SJCRH30 (cell line): ENCODE results near the gene HCAR3. TPM values are rescaled to one million over a fixed set of nuclear protein-coding genes. Genes with fewer than 3 reads are reported as not detected.
A peak's percentile ranks its signal among the peaks of the same experiment; 100 is the strongest.
"Not testable (repeated sequence)": the region's sequence is repeated elsewhere in the genome, so short reads cannot be mapped to it uniquely, and the experiment has no call there.

ENCODE experiments used
- DNase-seq, 2 experiments: peaks; one replicate each; pipeline ENCODE4 v3.0.0-alpha.2; 2015 to 2020
- H3K27ac ChIP-seq: fragments of 250-450 bp; sonication (Bioruptor Pico); 2 replicates; pipeline ENCODE4 v1.5.1; 2020; ENCODE audit warnings: mild to moderate bottlenecking, moderate library complexity
- H3K27me3 ChIP-seq: fragments of 250-450 bp; sonication (Bioruptor Pico); 2 replicates; pipeline ENCODE4 v1.5.1; 2020; ENCODE audit warnings: mild to moderate bottlenecking, moderate library complexity
- H3K36me3 ChIP-seq: fragments of 250-450 bp; sonication (Bioruptor Pico); 2 replicates; pipeline ENCODE4 v1.5.1; 2020; ENCODE audit warnings: mild to moderate bottlenecking, moderate library complexity
- H3K4me1 ChIP-seq: fragments of 250-450 bp; sonication (Bioruptor Pico); 2 replicates; pipeline ENCODE4 v1.5.1; 2020; ENCODE audit warnings: mild to moderate bottlenecking, moderate library complexity
- H3K4me3 ChIP-seq: fragments of 250-450 bp; sonication (Bioruptor Pico); 2 replicates; pipeline ENCODE4 v1.5.1; 2020; ENCODE audit warnings: mild to moderate bottlenecking, moderate library complexity
- H3K9me3 ChIP-seq: fragments of 250-450 bp; sonication (Bioruptor Pico); replicated peaks from 2 replicates; pipeline ENCODE4 v1.5.1; 2020; ENCODE audit warnings: mild to moderate bottlenecking, moderate library complexity
- total RNA-seq: library from RNA; depleted of rRNA; stranded (reverse); fragments of >200 nt; shearing (Covaris generic); gene quantifications from 2 replicates; pipeline ENCODE4 v1.2.3, GENCODE V29; 2014; rRNA removed

HCAR3 gene
- total RNA-seq, result not detected in 2 replicates

GRCh38 chr12:122716658-122717057, at the start of gene HCAR3:
TSS of gene HCAR3 (minus strand) at chr12:122716811. CDS start at chr12:122716737, 74 bp downstream.
- not testable (repeated sequence) for H3K27ac ChIP-seq, H3K27me3 ChIP-seq, DNase-seq, H3K4me3 ChIP-seq, H3K9me3 ChIP-seq, H3K36me3 ChIP-seq, H3K4me1 ChIP-seq

GRCh38 chr12:122757568-122757967, 41.0 kb upstream of the HCAR3 start:
- H3K4me3 ChIP-seq, result no peak overlapping the region
- peaks cover 6% of the 10 kb centered on the region for H3K4me1 ChIP-seq
- no peaks in the 10 kb centered on the region for H3K9me3 ChIP-seq
- no peaks in the 10 kb centered on the region for H3K27me3 ChIP-seq
- H3K36me3 ChIP-seq, result peaks cover 49% of the 10 kb centered on the region
- no peak for DNase-seq
- no peak overlapping the region for H3K27ac ChIP-seq

- Histone ChIP-seq H3K9me3 (no peaks in the 10 kb centered on the region), H3K36me3 (peaks cover 39% of the 10 kb centered on the region)
Measured at GRCh38 chr12:122754790-122755189, 38.2 kb upstream of the HCAR3 start.

GRCh38 chr12:122753319-122753650, 36.7 kb upstream of the HCAR3 start:
- H3K27ac ChIP-seq, result peak overlapping the region; percentile 81

More at GRCh38 chr12:122754790-122755189, 38.2 kb upstream of the HCAR3 start:
- Histone ChIP-seq H3K27me3 (no peaks in the 10 kb centered on the region), H3K4me3 (no peak overlapping the region), H3K27ac (no peak overlapping the region), H3K4me1 (peaks cover 8% of the 10 kb centered on the region)
- no peak for DNase-seq

GRCh38 chr12:122752464-122753318, 36.1 kb upstream of the HCAR3 start, which contains the start of gene DENR:
TSS of gene DENR (plus strand) at chr12:122752824. CDS start at chr12:122753702, 878 bp downstream.
- Histone ChIP-seq H3K4me1 (peaks cover 8% of the 10 kb centered on the region), H3K27me3 (no peaks in the 10 kb centered on the region), H3K4me3 (peak within 1 kb of the TSS; percentile 83), H3K27ac (peak within 1 kb of the TSS; percentile 81), H3K9me3 (no peaks in the 10 kb centered on the region), H3K36me3 (peaks cover 24% of the 10 kb centered on the region)
- peak; percentile 96 for DNase-seq

More at GRCh38 chr12:122753319-122753650, 36.7 kb upstream of the HCAR3 start:
- DNase-seq, result no peak
- Histone ChIP-seq H3K27me3 (no peaks in the 10 kb centered on the region), H3K4me1 (peaks cover 8% of the 10 kb centered on the region), H3K9me3 (no peaks in the 10 kb centered on the region), H3K36me3 (peaks cover 28% of the 10 kb centered on the region), H3K4me3 (peak overlapping the region; percentile 83)

GRCh38 chr12:122750781-122751515, 34.3 kb upstream of the HCAR3 start:
- not testable (repeated sequence) for H3K27ac ChIP-seq, H3K27me3 ChIP-seq, DNase-seq, H3K9me3 ChIP-seq, H3K4me3 ChIP-seq, H3K4me1 ChIP-seq
- H3K36me3 ChIP-seq, result peaks cover 13% of the 10 kb centered on the region

GRCh38 chr12:122749569-122750332, 33.1 kb upstream of the HCAR3 start:
- no peaks in the 10 kb centered on the region for H3K9me3 ChIP-seq
- peaks cover 8% of the 10 kb centered on the region for H3K4me1 ChIP-seq
- H3K4me3 ChIP-seq, result peak overlapping the region; percentile 49
- no peaks in the 10 kb centered on the region for H3K27me3 ChIP-seq
- no peak overlapping the region for H3K27ac ChIP-seq
- DNase-seq, result peak; percentile 59 to 78
- peaks cover 5% of the 10 kb centered on the region for H3K36me3 ChIP-seq

- Histone ChIP-seq H3K4me3 (no peak overlapping the region), H3K9me3 (no peaks in the 10 kb centered on the region), H3K27ac (no peak overlapping the region), H3K27me3 (no peaks in the 10 kb centered on the region), H3K36me3 (no peaks in the 10 kb centered on the region), H3K4me1 (peaks cover 8% of the 10 kb centered on the region)
- DNase-seq, result no peak
Measured at GRCh38 chr12:122747224-122748135, 30.9 kb upstream of the HCAR3 start.

- no peak for DNase-seq
- no peaks in the 10 kb centered on the region for H3K27me3 ChIP-seq
- no peaks in the 10 kb centered on the region for H3K9me3 ChIP-seq
- no peak overlapping the region for H3K27ac ChIP-seq
- no peaks in the 10 kb centered on the region for H3K36me3 ChIP-seq
- H3K4me3 ChIP-seq, result no peak overlapping the region
- peaks cover 9% of the 10 kb centered on the region for H3K4me1 ChIP-seq
Measured at GRCh38 chr12:122743895-122744525, 27.4 kb upstream of the HCAR3 start.

- Histone ChIP-seq H3K4me1 (peaks cover 9% of the 10 kb centered on the region), H3K27me3 (no peaks in the 10 kb centered on the region), H3K27ac (no peak overlapping the region), H3K4me3 (no peak overlapping the region), H3K36me3 (no peaks in the 10 kb centered on the region), H3K9me3 (no peaks in the 10 kb centered on the region)
- no peak for DNase-seq
Measured at GRCh38 chr12:122740351-122740750, 23.7 kb upstream of the HCAR3 start.

- no peaks in the 10 kb centered on the region for H3K27me3 ChIP-seq
- H3K36me3 ChIP-seq, result no peaks in the 10 kb centered on the region
- H3K27ac ChIP-seq, result no peak overlapping the region
- H3K9me3 ChIP-seq, result no peaks in the 10 kb centered on the region
- peaks cover 9% of the 10 kb centered on the region for H3K4me1 ChIP-seq
- no peak for DNase-seq
- no peak overlapping the region for H3K4me3 ChIP-seq
Measured at GRCh38 chr12:122738571-122738970, 22.0 kb upstream of the HCAR3 start.

- H3K36me3 ChIP-seq, result no peaks in the 10 kb centered on the region
- no peaks in the 10 kb centered on the region for H3K9me3 ChIP-seq
- no peaks in the 10 kb centered on the region for H3K27me3 ChIP-seq
- no peaks in the 10 kb centered on the region for H3K4me1 ChIP-seq
- H3K4me3 ChIP-seq, result no peak overlapping the region
- DNase-seq, result no peak
- no peak overlapping the region for H3K27ac ChIP-seq
Measured at GRCh38 chr12:122732611-122733010, 16.0 kb upstream of the HCAR3 start.

- H3K4me3 ChIP-seq, result no peak overlapping the region
- no peaks in the 10 kb centered on the region for H3K27me3 ChIP-seq
- H3K9me3 ChIP-seq, result no peaks in the 10 kb centered on the region
- DNase-seq, result no peak
- no peaks in the 10 kb centered on the region for H3K4me1 ChIP-seq
- no peaks in the 10 kb centered on the region for H3K36me3 ChIP-seq
- H3K27ac ChIP-seq, result no peak overlapping the region
Measured at GRCh38 chr12:122732170-122732569, 15.6 kb upstream of the HCAR3 start.
